ENCODE measurements around the gene HNRNPAB.

DNA sequence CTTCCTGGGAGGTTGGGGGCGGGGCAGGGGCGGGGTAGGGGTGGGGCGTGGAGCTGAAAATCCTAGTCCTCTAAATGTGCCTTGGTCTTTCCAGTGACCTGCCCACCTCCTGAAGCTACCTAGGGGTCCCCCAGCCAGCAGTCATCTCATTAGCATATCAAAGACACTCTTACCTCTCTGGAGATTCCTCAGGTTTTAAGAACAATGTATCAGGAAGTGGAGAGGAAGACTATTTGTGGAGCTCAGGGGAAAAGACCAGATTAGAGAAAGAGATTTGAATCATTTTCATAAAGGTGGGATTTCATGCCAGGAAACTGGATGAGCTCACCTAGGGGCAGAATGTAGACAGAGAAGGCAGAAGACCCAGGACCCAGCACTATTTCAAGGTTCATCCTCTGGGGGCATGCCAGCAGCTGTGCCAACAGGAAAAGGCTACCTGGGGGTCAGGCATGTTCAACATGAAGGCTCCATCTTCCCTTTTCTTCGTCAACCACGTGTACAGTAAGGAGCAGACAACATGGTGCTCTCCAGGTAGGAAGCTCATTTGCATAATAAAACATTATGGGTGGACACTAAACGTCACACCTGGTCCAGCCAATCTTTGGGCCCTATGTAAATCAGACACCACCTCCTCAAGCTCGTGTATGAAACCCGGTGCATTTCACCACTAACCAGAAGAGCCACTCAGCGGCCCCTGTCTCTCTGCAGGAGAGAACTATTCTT, 24.0 kb upstream of the HNRNPAB start:
- TF ChIP-seq ZSCAN30 (tag by site-specific recombination; IDR thresholded peaks at IDR 0.05) (no peak), KLF8 (tag by site-specific recombination; IDR thresholded peaks at IDR 0.05) (no peak), ZBTB26 (tag by site-specific recombination; optimal IDR thresholded peaks at IDR 0.05) (no peak)
- TF ChIP-seq, protein P1, sequence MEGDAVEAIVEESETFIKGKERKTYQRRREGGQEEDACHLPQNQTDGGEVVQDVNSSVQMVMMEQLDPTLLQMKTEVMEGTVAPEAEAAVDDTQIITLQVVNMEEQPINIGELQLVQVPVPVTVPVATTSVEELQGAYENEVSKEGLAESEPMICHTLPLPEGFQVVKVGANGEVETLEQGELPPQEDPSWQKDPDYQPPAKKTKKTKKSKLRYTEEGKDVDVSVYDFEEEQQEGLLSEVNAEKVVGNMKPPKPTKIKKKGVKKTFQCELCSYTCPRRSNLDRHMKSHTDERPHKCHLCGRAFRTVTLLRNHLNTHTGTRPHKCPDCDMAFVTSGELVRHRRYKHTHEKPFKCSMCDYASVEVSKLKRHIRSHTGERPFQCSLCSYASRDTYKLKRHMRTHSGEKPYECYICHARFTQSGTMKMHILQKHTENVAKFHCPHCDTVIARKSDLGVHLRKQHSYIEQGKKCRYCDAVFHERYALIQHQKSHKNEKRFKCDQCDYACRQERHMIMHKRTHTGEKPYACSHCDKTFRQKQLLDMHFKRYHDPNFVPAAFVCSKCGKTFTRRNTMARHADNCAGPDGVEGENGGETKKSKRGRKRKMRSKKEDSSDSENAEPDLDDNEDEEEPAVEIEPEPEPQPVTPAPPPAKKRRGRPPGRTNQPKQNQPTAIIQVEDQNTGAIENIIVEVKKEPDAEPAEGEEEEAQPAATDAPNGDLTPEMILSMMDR (tag by site-specific recombination; IDR thresholded peaks at IDR 0.05), result no peak

Measured in HEK293 (cell line).